ENCODE measurements around the gene BMAL1.

BMAL1 gene

DNA sequence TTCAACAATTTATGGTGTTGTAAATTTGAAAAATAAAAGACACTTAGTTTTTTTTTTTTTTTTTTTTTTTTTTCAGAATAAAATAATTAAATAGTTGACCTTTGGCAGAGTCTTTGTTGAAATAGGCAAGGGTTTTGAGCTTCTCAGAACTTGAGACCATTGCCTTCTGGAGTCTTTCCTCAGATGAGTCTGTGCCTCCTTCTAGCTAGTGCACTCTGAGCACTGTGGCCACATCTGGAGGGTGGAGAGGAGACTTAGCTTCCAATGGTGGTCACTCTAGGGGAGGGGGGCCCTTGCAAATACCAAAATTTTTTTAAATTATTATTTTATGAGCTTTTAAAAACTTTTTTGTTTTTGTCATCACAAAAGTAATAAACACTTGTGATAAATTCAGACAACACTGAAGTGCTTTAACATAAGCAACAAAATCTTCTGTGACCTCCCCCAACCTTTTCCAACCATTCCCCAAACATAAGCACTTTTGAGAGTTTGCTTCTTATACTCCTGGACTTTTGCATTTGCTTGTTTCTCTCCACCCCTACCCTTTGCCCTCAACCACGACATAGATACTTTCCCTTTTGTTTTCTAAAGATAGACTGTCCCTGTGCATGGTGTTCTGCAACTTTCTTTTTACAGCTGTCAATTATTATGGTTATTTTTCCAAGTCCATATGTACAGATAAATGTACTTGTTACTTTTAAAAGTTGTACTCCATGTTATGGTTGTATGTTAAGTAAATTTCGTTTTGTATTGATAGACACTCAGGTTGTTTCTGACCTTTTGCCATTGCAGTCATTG lies 41.1 kb downstream of the BMAL1 start:
- no peak for FAIRE-seq

DNA sequence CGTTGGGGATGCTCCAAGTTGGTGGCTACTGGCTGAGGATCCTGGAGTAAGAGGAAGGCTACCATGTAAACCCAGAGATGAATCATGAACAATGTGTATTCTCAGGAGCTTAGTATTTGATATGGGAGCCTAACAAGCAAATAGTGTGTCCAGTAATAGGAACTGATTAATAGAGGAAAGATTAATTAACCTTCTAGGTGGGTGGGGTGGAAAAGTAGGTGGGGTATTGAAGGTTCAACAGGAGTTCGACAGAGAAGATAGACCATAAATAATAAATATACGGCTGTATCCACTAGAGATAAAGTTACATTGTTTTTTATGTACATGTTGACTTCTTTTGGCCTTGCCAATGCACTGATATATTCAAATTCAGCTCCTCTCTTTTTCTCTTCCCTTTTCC lies 43.1 kb downstream of the BMAL1 start:
- FAIRE-seq: no peak

DNA sequence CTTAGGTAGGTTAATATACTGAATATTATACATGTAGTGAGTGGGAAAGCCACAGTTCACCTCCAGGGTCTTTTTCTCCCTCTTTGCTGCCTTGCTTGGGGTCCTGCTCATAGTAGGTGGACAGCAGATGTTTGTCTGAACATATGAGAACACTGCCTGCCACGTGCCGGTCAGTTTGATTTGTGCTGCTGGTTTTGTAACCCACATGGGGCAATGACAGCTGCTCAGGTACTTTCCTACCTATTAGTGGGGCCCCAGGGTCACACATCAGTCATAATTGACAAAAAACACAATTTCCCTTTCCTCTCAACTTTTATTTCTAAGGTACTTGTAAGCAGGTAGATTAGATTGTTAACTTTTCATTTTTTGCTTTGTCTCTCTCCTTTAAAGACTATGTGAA lies 43.8 kb downstream of the BMAL1 start:
- FAIRE-seq: no peak

DNA sequence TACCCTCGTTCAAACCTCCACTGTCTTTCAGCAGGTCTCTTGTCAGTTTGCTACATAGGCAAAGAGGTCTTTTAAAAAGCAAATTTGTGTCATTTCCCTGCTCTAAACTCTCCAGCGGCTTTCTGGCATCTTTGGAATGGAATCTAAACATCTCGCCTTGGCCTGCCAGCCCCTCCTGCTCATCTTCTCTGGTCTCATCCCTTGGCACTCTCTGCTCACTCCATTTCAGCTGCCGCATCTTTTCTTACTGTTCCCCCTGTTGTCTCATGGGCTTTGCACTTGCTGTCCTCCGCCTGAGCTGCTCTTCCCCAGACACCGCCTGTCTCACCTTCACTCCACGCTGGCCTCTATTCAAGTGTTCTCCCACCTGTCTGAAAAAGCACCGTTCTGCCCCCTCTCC lies 46.6 kb downstream of the BMAL1 start:
- FAIRE-seq: no peak

DNA sequence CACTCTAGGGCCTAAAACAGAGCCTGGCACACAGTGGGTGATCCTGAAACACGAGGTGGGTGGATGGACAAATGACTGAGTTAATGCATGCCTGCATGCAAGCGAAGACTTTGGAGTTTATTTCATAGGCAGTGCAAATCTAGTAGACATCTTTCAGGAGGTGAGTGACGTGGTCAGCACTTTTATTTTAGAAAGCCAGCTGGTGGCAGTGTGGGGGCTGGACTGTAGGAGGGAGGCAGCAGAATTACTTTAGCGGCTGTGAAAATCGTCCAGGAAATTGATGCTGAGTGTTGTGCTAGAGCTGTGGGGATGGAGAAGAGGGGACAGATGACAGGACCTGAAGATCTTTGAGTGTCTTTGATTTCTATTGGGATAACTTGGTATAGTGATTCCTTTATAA lies 47.1 kb downstream of the BMAL1 start:
- no peak for FAIRE-seq

DNA sequence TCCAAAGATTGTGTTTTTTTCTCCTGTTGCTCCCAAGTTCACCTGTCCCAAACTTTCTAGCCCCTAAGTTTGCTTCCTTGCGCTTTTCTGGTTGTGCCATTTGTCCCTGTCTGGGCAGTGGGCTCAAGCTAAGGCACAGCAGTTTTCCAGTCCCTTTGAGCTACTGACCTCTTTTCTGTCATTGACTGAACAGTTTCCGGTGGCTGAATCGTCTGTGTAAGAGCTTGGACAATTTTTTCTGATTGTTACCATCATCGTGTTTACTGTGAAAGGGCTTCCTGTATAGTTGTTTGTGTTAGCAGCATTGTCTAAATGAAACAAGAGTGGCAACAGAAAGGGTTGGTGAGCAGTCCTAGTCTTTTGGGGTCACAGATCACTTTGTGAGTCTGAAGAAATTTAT lies 49.8 kb downstream of the BMAL1 start:
- FAIRE-seq: no peak

DNA sequence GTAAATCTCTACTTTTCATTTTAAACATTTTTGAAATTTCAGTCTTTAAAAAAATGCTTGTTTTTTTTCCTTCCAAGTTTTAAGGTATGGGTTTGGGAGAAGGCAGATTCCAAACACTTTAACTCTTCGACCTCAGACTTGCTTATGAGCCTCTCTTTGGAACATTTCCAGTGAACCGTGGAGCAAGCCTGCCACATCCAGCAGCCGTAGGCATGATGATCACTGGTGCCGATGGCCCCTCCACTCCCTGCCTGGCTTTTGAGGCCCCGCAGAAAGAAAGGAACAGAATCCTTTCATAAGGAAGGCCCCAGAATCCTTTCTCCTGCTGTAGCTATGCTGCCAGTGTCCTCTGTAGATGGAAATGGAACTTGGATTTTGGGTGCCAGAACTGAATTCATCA lies 50.7 kb downstream of the BMAL1 start:
- no peak for FAIRE-seq

DNA sequence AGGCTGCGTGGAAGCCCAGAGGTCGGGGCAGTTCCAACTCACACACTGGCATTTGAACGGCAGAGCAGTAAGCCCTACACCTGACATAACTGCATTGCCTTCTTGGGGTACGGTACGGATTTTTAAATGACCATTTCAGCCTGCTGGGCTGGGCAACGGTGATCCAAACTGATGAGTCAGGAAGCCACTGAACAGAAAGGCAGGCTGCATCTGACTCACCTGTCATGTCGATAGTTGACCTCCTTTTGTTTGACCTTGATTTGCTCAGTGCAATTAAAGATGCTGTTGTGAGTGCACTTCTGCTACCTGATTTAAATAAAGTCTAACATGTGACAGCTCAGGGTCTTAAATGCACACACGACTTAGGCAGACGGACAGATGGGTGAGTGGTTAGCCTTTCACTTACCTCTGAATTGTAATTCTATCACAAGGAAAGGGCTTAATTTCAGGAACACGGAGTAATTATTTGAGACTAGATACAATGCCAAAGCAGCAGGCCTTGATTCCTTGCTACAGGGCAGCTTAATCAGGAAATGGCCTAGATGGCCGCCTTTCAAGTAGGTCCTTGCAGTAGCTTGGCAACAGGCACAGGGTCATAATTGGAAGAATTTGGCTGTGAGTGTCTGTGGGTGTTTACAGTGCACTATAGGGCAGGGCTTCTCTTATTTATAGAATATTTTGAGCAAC lies 52.2 kb downstream of the BMAL1 start:
- FAIRE-seq: peak; percentile 85

DNA sequence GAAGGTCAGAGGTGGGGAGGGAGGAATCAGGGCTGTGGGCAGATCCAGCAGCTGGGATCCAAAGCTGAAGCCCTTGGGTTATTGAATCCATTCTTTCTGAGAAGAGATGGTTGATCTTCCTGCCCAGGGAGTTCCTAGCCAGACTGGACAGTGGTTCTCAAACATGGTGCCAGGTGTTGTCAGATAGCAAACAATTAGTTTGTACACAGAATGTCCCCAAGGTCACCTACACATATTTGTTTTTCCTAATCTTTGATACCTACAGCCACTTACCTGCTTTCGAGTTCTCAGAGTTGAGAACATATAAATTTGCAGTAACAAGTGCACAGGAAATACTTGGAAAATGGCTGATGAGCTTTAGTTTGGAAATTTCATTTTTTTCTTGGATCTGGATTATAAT lies 54.5 kb downstream of the BMAL1 start:
- FAIRE-seq: no peak

DNA sequence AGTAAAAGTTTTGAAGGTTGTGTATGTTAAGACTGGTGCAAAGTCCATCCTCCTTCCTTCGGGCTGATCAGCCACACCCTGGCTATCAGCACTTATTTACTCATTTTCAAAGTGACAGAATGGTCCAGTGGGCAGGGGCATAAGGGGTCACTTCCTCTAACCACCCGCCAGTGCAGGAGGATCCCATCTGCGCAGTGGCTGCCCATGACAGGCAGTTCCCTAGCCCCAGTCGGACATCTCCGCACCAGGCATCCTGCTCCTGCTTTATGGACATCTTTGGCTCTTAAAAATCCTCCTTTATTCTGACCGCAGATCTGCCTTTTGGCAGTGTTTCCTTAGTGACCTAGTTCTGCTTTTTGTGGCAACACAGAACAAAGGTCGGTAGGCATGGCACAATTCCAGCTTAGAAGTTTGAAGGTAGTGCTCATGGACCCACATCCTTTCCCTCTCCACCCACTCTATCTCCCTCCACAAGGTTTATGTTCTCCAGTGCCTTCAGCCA lies 55.9 kb downstream of the BMAL1 start:
- no peak for FAIRE-seq

DNA sequence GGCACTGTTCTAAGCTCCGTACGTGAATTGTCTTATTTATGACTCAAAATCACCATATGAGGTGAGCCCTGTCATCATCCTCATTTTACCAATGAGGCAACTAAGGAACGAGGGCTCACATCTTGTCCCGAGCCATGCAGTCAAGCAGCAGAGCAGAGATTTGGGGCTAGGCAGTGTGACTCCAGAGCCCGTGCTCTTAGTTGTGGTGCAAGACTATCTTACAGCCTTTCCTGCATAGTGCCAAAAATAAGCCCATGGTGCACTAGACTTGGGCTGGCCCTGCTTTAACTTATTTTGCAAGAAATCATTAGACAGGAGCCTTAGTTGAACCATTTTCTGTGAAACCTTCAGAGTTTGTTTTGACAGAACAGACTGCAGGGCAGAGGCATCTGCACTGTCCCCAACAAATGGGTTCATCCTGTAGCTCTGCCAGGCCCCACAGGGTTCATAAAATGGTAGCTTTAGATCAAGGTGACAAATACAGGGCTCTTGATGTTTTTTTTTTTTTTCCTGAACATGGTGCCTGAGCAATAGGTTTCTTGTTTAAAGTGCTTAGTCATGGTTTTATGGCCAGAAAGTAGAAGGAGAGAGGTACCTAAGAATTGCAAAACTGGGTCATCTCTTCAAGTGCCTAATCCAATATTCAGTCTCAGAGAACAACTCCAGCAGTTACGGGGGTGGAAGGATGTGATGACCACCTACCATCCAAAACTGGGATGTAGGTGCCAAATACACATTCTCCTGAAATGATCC lies 56.6 kb downstream of the BMAL1 start:
- FAIRE-seq: no peak

DNA sequence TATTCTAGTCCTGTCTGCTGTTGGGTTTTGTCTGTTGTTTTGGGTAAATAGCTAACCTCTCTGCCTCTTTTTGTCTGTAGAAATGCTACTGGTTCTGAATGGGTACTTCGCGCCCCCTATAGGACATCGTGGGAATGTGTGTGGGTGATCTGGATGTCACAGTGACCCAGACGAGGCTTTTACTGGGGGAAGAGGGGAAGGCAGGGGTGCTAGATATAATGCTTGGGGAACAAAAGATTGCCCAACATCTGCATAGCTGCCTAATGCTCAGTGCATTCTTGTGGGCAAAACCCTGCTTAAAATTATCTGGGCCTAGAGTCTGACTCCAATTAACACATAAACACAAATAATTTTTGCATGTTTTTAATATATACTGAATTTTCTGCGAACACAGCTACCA lies 57.7 kb downstream of the BMAL1 start:
- FAIRE-seq: peak; percentile 66

DNA sequence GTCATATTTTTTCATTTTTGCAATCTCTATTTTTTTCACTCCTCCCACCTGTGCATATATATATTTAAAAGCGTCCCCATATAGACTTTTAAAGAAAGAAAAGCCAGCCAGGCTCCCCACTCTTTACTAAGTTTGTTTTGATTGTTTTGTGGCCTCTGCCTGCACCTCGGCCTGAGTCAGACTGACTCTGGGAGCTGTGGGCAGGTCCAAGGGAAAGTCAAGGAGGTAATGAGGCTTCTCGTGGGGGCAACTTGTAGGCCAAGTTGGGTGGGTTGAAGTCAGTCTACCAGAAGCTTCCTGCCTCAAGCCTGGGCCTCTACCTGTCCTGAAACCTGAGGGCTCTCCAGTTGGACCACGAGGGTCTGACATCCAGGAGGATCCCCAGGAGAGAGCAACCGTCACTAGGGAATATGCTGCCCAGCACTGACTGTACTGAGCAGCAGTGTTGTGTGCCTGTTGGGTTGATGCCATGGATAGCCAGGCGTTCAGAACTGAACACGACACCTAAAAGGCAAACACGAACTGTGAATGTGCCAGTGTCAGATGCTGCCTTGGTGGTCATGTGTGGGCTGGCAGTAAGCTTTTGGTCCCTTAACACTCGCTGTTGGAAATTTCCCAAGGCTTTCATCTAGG lies 58.8 kb downstream of the BMAL1 start:
- FAIRE-seq: no peak

DNA sequence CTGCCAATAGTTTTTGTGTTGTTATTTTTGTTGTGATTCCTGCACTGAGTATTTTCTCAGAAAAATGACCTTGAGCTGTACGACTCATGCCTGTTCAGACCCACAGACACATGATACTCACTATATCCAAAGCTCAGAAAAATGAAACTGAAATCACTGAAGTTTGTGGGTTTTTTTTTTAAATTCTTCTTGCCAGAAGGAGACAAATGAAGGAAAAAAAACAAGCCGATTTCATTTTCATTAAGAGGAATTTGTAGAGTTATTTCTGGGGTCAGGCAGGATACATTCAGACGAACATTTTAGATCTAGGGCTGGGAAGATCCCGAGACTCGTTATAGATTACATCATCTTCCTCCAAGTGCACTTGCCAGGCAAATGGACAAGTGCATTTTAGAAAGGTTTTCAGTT lies 60.4 kb downstream of the BMAL1 start:
- FAIRE-seq: no peak

DNA sequence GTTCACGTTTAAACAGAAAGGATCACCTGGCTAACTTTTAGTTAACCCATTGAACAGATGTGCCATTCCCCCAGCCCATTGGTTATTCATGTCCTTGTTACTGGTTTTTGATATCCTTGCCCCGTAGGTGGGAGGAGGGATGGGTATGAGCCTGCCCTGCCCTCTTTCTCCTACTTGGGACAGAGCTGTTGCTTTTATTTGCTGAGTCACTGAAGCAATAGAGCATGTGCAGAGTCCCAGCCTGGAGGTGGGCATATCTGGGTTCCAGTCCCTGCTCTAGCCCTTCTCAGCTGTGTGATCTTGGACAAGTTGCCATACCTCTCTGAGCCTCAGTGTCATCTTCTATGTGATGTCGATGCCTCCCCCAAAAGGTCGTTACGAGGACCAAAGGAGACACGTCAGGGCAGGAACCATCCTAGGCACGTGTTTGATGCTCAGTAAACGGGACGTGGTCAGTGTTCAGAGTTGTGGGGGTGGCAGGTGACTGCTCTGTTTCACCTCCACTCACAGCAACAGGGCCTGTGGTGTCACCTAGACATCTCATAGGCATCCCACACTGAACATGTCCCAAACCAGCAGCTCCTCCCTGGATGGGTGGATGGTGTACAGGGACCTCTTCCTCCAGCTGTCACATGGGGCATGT lies 61.0 kb downstream of the BMAL1 start:
- FAIRE-seq: no peak

DNA sequence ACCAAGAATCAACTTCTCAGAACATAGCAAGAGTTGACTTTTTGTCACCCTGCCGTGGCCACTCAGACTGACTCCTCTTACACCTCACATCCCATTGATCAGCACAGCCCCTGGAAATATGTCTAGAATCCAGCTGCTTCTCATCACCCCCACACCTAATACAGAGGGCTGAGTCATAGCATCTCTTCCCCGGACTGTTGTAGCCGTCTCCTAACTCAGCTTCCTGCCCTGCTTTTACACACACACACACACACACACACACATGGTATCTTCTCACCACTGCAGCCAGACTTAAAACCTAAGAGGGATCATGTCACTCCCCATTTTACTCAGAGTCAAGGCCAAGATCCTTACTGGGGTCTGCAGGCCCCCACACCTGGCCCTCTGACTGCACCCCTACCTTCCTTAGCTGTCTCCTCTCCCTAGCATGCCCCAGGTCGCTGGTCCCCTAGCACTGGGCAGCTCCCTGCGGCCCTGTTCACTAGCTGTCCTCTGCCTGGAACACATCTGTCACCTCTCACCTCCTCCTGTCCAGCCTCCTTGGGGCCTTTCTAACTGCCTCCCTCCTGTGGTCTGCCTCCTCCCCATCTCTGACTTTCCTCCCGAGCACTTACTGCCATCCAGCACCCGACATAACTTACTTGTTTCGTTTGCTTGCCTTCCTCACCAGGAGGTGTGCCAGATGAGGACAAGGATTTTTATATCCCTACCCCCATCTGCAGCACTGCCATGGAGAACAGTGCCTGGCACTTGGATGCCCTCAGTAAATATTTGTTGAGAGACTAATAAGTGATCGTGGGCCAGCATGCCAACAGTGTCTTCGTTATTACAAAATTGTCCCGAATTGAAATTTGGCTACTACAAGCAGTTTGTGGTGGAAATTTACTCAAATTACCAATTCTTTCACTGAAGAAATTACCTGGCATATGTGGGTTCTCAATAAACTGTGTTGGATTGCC lies 61.9 kb downstream of the BMAL1 start:
- FAIRE-seq: no peak

DNA sequence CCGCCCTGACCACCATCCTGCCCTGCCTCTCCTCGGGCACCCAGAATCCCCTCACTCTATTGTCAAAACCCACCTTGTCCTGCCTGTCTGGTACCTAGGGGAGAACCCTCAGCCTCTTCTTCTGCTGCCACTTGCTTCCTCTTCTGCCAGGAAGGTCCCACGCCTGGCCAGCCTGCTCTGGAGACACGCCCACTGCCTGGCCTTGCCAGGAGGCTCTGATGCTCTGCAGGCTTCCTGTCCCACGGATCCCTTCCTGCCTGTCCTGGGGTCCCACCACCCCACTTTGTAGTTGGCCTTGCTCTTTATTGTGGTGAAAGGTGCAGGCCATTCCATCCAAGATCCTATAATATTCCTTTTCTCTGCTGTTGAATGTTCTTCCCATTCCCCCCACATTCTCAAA lies 63.4 kb downstream of the BMAL1 start:
- FAIRE-seq: no peak

DNA sequence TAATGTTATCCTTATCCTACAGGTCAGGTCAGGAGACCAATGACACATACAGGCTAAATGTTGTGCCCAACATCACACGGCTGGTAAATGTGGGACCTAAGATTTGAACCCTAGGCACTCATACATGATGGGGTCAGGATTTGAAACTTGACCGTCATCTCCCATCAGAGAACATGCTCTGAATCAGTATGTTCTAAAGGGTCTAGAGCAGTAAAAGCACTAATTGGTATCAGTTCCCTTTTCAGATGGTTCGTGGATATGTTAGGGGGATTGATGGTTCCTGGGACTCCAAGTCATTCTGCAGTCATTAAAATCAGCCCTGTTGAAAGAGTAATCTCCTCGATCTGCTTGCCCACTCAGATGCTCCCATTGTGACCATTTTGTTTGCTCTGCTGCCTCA lies 65.5 kb downstream of the BMAL1 start:
- no peak for FAIRE-seq

DNA sequence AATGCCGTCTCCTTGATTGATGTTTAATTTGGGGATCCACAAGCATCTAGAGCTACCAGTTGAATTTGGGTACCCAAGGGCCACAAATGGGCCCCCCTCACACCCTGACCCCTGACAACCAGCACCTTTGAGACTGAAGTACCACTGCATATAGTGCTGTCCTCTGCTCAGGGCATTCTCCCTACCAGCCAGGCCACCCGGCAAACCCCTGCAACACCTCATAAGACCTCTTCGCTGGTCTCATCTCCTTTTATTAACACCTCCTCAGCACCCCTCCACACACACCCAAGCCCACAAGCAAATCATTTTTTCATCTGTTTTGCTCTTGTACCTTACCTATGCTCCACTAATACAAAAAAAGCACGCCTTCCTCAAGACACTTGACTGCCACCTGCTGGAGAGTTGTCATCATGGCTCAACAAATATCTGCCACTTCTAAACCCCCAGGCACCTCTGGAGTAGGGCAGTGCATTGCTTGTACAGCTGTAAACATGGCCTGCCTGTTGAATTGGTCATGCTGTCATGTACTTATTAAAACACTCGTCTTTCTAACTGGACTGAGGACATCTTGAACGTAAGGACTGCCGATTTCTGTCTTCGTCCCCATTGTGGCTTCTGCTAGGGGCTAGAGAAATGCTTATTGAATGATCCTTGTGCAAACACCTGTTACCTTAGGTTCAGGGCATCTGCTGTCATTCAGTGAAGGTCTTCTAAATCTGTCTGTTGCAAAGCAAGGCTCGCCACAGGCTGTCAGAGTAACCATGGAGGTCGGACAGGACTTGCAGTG lies 66.5 kb downstream of the BMAL1 start:
- FAIRE-seq: peak; percentile 81

DNA sequence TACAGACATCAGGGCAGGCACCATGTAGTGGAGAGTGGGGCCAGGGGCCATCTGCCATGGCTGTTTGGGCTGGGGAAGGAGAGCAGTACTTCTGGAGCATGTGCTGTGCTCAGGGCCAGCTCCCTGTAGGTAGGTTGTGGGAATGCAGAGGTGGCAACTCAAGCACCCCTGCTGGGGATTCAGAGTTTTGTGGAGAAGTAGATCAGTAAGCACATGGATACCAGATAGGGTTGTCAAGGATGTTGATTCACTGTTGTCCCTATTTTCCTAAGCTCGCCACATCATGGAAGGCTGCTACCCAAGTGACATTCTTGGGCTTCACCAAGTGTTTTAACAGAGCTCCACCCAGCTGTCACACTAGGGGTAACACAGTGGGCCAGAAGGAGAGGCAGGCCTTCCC lies 67.2 kb downstream of the BMAL1 start:
- no peak for FAIRE-seq

DNA sequence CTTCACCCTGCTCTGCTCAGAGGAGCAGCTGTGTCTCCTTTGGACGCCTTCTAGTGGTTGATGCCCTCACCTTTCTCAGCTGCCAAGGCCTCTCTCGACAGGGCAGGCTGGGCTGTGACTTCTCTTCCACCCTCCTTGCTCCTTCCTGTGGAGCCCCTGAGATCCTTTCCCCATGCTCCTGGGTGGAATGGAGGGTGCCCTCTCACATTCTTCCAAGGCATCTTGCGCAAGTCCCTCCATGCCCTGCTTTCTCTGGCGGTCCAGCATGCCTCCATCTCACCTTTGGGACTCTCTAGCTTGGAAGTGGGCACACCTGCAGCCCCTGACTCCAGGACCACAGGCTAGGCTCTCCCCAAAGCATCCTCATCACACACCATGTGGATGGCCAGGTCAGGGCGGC lies 68.9 kb downstream of the BMAL1 start:
- no peak for FAIRE-seq

Data from islet of Langerhans (tissue), 1 donor.